BLaER1 (cell line): ENCODE results near the gene OR8I2.
"Not testable (repeated sequence)": the region's sequence is repeated elsewhere in the genome, so short reads cannot be mapped to it uniquely, and the experiment has no call there.

Experiments
- H3K27ac ChIP-seq: shearing (Covaris generic); formaldehyde crosslinking; 2 replicates; pipeline ENCODE4 v1.8.1; 2022
- H3K27me3 ChIP-seq: shearing (Covaris generic); formaldehyde crosslinking; 2 replicates; pipeline ENCODE4 v1.8.1; 2022
- H3K36me3 ChIP-seq: shearing (Covaris generic); formaldehyde crosslinking; 2 replicates; pipeline ENCODE4 v1.8.1; 2022
- H3K4me1 ChIP-seq: shearing (Covaris generic); formaldehyde crosslinking; 2 replicates; pipeline ENCODE4 v1.8.1; 2022
- H3K4me2 ChIP-seq: shearing (Covaris generic); formaldehyde crosslinking; 2 replicates; pipeline ENCODE4 v1.8.1; 2022
- H3K4me3 ChIP-seq: shearing (Covaris generic); formaldehyde crosslinking; 2 replicates; pipeline ENCODE4 v1.8.1; 2022
- H3K9ac ChIP-seq: shearing (Covaris generic); formaldehyde crosslinking; 2 replicates; pipeline ENCODE4 v1.8.1; 2022
- H3K9me3 ChIP-seq: shearing (Covaris generic); formaldehyde crosslinking; 2 replicates; pipeline ENCODE4 v1.8.1; 2022
- H4K20me1 ChIP-seq: shearing (Covaris generic); formaldehyde crosslinking; 2 replicates; pipeline ENCODE4 v1.8.1; 2022
- Cebpa-rat ChIP-seq: shearing (Covaris generic); IDR thresholded peaks from 2 replicates; pipeline ENCODE4 v1.8.1; 2022

Gene OR8I2

GRCh38 chr11:56140151-56140661 lies 47.1 kb downstream of the OR8I2 start, which contains the start of gene OR8J3:
Gene OR8J3, minus strand, starts transcription at chr11:56140201. Its CDS starts 2,483 bp downstream, at chr11:56137718.
- no peak within 1 kb of the TSS for H3K27ac ChIP-seq
- no peak within 1 kb of the TSS for H3K4me3 ChIP-seq
- H3K4me2 ChIP-seq, result no peak within 1 kb of the TSS
- H3K36me3 ChIP-seq, result no peaks in the 10 kb centered on the region
- no peak within 1 kb of the TSS for H3K9ac ChIP-seq
- H3K4me1 ChIP-seq, result no peaks in the 10 kb centered on the region
- TF ChIP-seq Cebpa-rat, result no peak
- no peaks in the 10 kb centered on the region for H4K20me1 ChIP-seq
- no peaks in the 10 kb centered on the region for H3K9me3 ChIP-seq
- H3K27me3 ChIP-seq, result no peaks in the 10 kb centered on the region

GRCh38 chr11:56143681-56144080 lies 50.6 kb downstream of the OR8I2 start:
- H3K4me2 ChIP-seq, H3K4me1 ChIP-seq, H3K27me3 ChIP-seq, H3K4me3 ChIP-seq, H3K9ac ChIP-seq, H3K36me3 ChIP-seq, H3K27ac ChIP-seq, H4K20me1 ChIP-seq, H3K9me3 ChIP-seq: not testable (repeated sequence)
